GM13976 (cell line): ENCODE data around the gene TIMP4.

Source experiments
- DNase-seq: peaks from one replicate; pipeline ENCODE4 v3.0.0; 2012; ENCODE audit warnings: low spot score
- in situ Hi-C: fragments of 300-500 bp; cut with MboI; formaldehyde crosslinking; loops from one replicate; pipeline ENCODE4 v1.12.0; 2022; ENCODE audit warnings: low sequenced_read_pairs, mixed read lengths, inconsistent platforms; ENCODE audit not compliant: unreplicated experiment
- TF ChIP-seq, protein P1 (sequence below): IDR thresholded peaks from 2 replicates; pipeline ENCODE4 v1.5.1; 2012; ENCODE audit warnings: borderline replicate concordance, mild to moderate bottlenecking; ENCODE audit not compliant: insufficient read depth; ENCODE audit errors: extremely low read depth, missing control alignments, control extremely low read depth

Gene TIMP4

DNA sequence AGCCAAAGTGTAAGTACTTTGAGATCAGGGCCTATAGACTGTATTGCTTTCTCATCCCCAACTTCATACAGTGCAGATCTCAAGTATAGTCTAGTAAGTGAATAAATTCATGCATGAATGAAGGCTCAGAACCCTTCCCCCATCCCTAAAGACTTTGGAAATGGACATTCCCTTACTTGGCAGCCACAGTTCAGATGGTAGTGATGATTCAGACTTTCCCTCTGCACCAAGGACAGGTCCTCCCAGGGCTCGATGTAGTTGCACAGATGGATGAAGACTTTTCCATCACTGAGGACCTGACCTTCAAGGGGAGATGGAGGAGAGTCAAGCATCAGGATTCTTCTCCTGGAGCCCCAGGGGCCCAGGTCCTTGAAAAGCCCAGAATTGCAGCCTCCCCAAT lies 4.6 kb downstream of the TIMP4 start:
- in situ Hi-C loops, result no loop called here
- TF ChIP-seq, protein P1, sequence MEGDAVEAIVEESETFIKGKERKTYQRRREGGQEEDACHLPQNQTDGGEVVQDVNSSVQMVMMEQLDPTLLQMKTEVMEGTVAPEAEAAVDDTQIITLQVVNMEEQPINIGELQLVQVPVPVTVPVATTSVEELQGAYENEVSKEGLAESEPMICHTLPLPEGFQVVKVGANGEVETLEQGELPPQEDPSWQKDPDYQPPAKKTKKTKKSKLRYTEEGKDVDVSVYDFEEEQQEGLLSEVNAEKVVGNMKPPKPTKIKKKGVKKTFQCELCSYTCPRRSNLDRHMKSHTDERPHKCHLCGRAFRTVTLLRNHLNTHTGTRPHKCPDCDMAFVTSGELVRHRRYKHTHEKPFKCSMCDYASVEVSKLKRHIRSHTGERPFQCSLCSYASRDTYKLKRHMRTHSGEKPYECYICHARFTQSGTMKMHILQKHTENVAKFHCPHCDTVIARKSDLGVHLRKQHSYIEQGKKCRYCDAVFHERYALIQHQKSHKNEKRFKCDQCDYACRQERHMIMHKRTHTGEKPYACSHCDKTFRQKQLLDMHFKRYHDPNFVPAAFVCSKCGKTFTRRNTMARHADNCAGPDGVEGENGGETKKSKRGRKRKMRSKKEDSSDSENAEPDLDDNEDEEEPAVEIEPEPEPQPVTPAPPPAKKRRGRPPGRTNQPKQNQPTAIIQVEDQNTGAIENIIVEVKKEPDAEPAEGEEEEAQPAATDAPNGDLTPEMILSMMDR, result no peak
- DNase-seq, result no peak

- in situ Hi-C loops, result no loop called here
- DNase-seq, result no peak
- TF ChIP-seq, protein P1, result no peak
Measured at GRCh38 chr3:12150112-12150511, 8.6 kb downstream of the TIMP4 start.

GRCh38 chr3:12149029-12149428 lies 9.7 kb downstream of the TIMP4 start:
- in situ Hi-C loops, result no loop called here
- TF ChIP-seq, protein P1, result no peak

GRCh38 chr3:12148183-12148940 lies 10.3 kb downstream of the TIMP4 start:
- in situ Hi-C loops, result no loop called here
- no peak for DNase-seq
- TF ChIP-seq, protein P1, result no peak

More at GRCh38 chr3:12149029-12149428, 9.7 kb downstream of the TIMP4 start:
- no peak for DNase-seq

- TF ChIP-seq, protein P1, result no peak
- in situ Hi-C loops, result no loop called here
- DNase-seq, result no peak
Measured at GRCh38 chr3:12147049-12147780, 11.5 kb downstream of the TIMP4 start.

- TF ChIP-seq, protein P1, result no peak
- no peak for DNase-seq
- in situ Hi-C loops, result no loop called here
Measured at GRCh38 chr3:12143949-12144504, 14.7 kb downstream of the TIMP4 start.
